CD14-positive monocyte (primary cell): Measurements from ENCODE around the gene PLXNA4. TPM values are rescaled to one million over a fixed set of nuclear protein-coding genes. Genes with fewer than 3 reads are reported as not detected.
A peak's percentile ranks its signal among the peaks of the same experiment; 100 is the strongest.

Experiments used
- DNase-seq, 3 donors: peaks; one replicate each; pipeline ENCODE4 v3.0.0-alpha.2; 2011 to 2022
- H2AFZ ChIP-seq: 2 replicates; pipeline ENCODE4 v1.6.0; 2012; ENCODE audit warnings: mild to moderate bottlenecking, low read depth, low read length, inconsistent platforms; ENCODE audit not compliant: insufficient read depth, poor library complexity, severe bottlenecking
- H3K27ac ChIP-seq, 2 donors: 1 replicate in 1 of 2; 2 replicates in 1 of 2; pipeline ENCODE4 v1.5.1; 2012 to 2013; ENCODE audit warnings: low read length in 2 of 2, control low read depth in 1 of 2, inconsistent platforms in 1 of 2, low read depth in 1 of 2, mild to moderate bottlenecking in 1 of 2
- H3K27me3 ChIP-seq, 2 donors: one replicate each; pipeline versions ENCODE4 v1.6.0 to v1.6.1; 2011 to 2013; ENCODE audit warnings: low read length in 2 of 2; ENCODE audit not compliant: control insufficient read depth in 2 of 2, insufficient read depth in 2 of 2
- H3K36me3 ChIP-seq, 2 donors: replicated peaks in 1 of 2; 1 replicate in 1 of 2; 2 replicates in 1 of 2; pipeline versions ENCODE4 v1.5.1 to v1.6.1; 2012 to 2013; ENCODE audit warnings: low read length in 2 of 2, control low read depth in 1 of 2, inconsistent platforms in 1 of 2, mild to moderate bottlenecking in 1 of 2; ENCODE audit not compliant: insufficient read depth in 2 of 2, control insufficient read depth in 1 of 2
- H3K4me1 ChIP-seq, 2 donors: 1 replicate in 1 of 2; 2 replicates in 1 of 2; pipeline versions ENCODE4 v1.5.1 to v1.6.1; 2012 to 2013; ENCODE audit warnings: low read length in 2 of 2, control low read depth in 1 of 2, inconsistent platforms in 1 of 2, mild to moderate bottlenecking in 1 of 2, moderate library complexity in 1 of 2; ENCODE audit not compliant: insufficient read depth in 2 of 2, control insufficient read depth in 1 of 2
- H3K4me2 ChIP-seq: replicated peaks from 2 replicates; pipeline ENCODE3; 2012; ENCODE audit warnings: low read length, moderate library complexity, mild to moderate bottlenecking; ENCODE audit not compliant: poor library complexity, severe bottlenecking; ENCODE audit errors: extremely low read depth
- H3K4me3 ChIP-seq, 3 experiments: fragments of 200-600 bp in 1 of 3; sonication (generic) in 1 of 3; replicated peaks in 1 of 3; 1 replicate in 2 of 3; 2 replicates in 1 of 3; pipeline ENCODE4 v1.5.1; 2011 to 2013; ENCODE audit warnings: low read length in 3 of 3, mild to moderate bottlenecking in 3 of 3, control low read depth in 2 of 3, low read depth in 2 of 3, inconsistent platforms in 1 of 3, moderate library complexity in 1 of 3
- H3K79me2 ChIP-seq: 2 replicates; pipeline ENCODE4 v1.6.0; 2012; ENCODE audit warnings: mild to moderate bottlenecking, control low read depth, inconsistent platforms, low read length, moderate library complexity; ENCODE audit not compliant: insufficient read depth
- H3K9ac ChIP-seq: 2 replicates; pipeline ENCODE4 v1.6.0; 2017; ENCODE audit warnings: low read length, mild to moderate bottlenecking; ENCODE audit not compliant: insufficient read depth, poor library complexity, severe bottlenecking
- H3K9me3 ChIP-seq, 2 donors: replicated peaks in 1 of 2; 1 replicate in 1 of 2; 2 replicates in 1 of 2; pipeline versions ENCODE4 v1.5.1 to v1.6.1; 2012 to 2013; ENCODE audit warnings: low read length in 2 of 2, control low read depth in 1 of 2; ENCODE audit not compliant: control insufficient read depth in 1 of 2, insufficient read depth in 1 of 2
- H4K20me1 ChIP-seq: 2 replicates; pipeline ENCODE4 v1.6.0; 2012; ENCODE audit warnings: mild to moderate bottlenecking, low read length, control low read depth, moderate library complexity; ENCODE audit not compliant: insufficient read depth
- H3K27ac Mint-ChIP-seq, 7 donors: one replicate each; pipeline ENCODE4 v1.8.0; 2020; ENCODE audit warnings: mild to moderate bottlenecking in 7 of 7, mixed read lengths in 7 of 7, moderate library complexity in 6 of 7, inconsistent platforms in 2 of 7
- H3K27me3 Mint-ChIP-seq, 3 donors: one replicate each; pipeline ENCODE4 v1.8.0; 2021 to 2022; ENCODE audit warnings: low read depth in 3 of 3, mild to moderate bottlenecking in 3 of 3, mixed read lengths in 3 of 3, moderate library complexity in 3 of 3, inconsistent platforms in 1 of 3
- H3K36me3 Mint-ChIP-seq, 2 donors: one replicate each; pipeline ENCODE4 v1.8.0; 2020; ENCODE audit warnings: mixed read lengths in 2 of 2, inconsistent platforms in 1 of 2, mild to moderate bottlenecking in 1 of 2
- H3K4me1 Mint-ChIP-seq: one replicate; pipeline ENCODE4 v1.8.0; 2020; ENCODE audit warnings: mild to moderate bottlenecking, mixed read lengths
- H3K4me3 Mint-ChIP-seq, 2 donors: one replicate each; pipeline ENCODE4 v1.8.0; 2020; ENCODE audit warnings: mild to moderate bottlenecking in 2 of 2, mixed read lengths in 2 of 2, moderate library complexity in 1 of 2
- H3K9me3 Mint-ChIP-seq, 7 donors: one replicate each; pipeline ENCODE4 v1.8.0; 2020 to 2022; ENCODE audit warnings: mixed read lengths in 7 of 7, mild to moderate bottlenecking in 6 of 7, moderate library complexity in 6 of 7, inconsistent platforms in 2 of 7
- WGBS: methylation state at CpG from one replicate; pipeline ENCODE4 v1.1.5; 2013; ENCODE audit warnings: missing lambda C conversion rate; ENCODE audit not compliant: insufficient coverage; 5-methylcytosine and 5-hydroxymethylcytosine counted together
- intact Hi-C, 2 donors: fragments of 100-400 bp; cut with micrococcal nuclease; formaldehyde crosslinking; loops; one replicate each; pipeline versions ENCODE4 v1.15.0 to v1.15.1; 2023
- polyA plus RNA-seq, 3 donors: library from polyadenylated mRNA; depleted of rRNA in 1 of 3; unstranded in 2 of 3; stranded (reverse) in 1 of 3; fragments of 300-500 nt in 2 of 3; fragments of >200 nt in 1 of 3; fragmentation: Illumina TruSeq in 2 of 3; gene quantifications; 1 replicate in 2 of 3; 2 replicates in 1 of 3; pipeline ENCODE4 v1.2.3, GENCODE V29; 2012 to 2021
- TF ChIP-seq, protein P1 (sequence below): fragments of 200-600 bp; IDR thresholded peaks from one replicate; pipeline ENCODE4 v1.8.0; 2022; ENCODE audit warnings: antibody characterized with exemption, mild to moderate bottlenecking

The PLXNA4 gene
- polyA plus RNA-seq, 3 donors, result not detected

DNA sequence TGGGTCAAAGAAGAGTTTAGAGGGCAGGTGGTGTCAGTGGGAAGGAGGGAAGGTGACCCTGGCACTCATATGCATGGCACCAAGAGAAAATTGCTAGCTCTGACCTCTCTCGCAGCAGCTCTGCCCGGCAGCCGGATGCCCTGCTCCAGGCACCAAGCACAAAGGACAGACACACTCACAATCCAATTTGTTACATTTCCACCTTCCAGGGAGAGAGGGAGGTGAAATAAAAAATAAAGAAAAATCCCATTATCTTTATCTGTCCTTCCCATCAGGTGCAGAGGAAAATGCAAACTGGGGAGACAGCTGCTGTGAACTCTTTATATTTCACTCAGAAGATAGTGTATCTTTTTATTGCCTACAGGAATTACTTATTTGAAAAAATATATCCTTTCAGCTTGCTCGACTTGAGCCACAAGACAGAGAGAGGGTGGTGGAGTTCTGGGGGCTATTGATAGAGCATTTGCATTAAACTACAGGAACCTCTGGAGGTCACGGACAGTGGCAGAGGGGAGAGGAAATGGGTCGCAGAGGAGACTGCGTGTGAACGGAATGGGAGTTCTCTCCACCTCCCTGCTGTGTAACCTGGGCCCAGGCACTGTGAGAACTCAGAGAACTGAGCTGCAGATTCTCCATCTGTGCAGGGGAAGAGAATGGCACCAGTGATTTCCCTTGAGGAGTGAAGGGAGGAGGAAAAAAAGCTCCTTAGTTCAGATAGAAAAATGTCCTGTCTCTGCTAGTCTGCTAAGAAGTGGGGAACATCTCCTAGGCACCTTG lies 421.4 kb downstream of the PLXNA4 start:
- Histone ChIP-seq H3K9me3 (no peaks in the 10 kb centered on the region), H3K4me2 (no peak overlapping the region), H2AFZ (no peak overlapping the region), H3K36me3 (no peaks in the 10 kb centered on the region), H3K9ac (no peak overlapping the region), H3K27me3 (no peaks in the 10 kb centered on the region), H3K4me1 (no peaks in the 10 kb centered on the region), H3K79me2 (no peaks in the 10 kb centered on the region), H3K27ac (no peak overlapping the region), H4K20me1 (no peaks in the 10 kb centered on the region), H3K4me3 (no peak overlapping the region)
- 7% methylated on average over 4 of the region's 8 CpGs for WGBS
- Mint-ChIP-seq H3K4me3 (no peak overlapping the region), H3K9me3 (peaks cover 0 to 1% (median 0%) of the 10 kb centered on the region in 7 donors), H3K27me3 (peaks cover 8 to 13% (median 10%) of the 10 kb centered on the region in 3 donors), H3K27ac (peak overlapping the region in 1 of 7 donors; percentile 22), H3K4me1 (no peaks in the 10 kb centered on the region), H3K36me3 (no peaks in the 10 kb centered on the region)
- intact Hi-C loops, result no loop called here
- TF ChIP-seq, protein P1, sequence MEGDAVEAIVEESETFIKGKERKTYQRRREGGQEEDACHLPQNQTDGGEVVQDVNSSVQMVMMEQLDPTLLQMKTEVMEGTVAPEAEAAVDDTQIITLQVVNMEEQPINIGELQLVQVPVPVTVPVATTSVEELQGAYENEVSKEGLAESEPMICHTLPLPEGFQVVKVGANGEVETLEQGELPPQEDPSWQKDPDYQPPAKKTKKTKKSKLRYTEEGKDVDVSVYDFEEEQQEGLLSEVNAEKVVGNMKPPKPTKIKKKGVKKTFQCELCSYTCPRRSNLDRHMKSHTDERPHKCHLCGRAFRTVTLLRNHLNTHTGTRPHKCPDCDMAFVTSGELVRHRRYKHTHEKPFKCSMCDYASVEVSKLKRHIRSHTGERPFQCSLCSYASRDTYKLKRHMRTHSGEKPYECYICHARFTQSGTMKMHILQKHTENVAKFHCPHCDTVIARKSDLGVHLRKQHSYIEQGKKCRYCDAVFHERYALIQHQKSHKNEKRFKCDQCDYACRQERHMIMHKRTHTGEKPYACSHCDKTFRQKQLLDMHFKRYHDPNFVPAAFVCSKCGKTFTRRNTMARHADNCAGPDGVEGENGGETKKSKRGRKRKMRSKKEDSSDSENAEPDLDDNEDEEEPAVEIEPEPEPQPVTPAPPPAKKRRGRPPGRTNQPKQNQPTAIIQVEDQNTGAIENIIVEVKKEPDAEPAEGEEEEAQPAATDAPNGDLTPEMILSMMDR, result no peak
- no peak for DNase-seq

DNA sequence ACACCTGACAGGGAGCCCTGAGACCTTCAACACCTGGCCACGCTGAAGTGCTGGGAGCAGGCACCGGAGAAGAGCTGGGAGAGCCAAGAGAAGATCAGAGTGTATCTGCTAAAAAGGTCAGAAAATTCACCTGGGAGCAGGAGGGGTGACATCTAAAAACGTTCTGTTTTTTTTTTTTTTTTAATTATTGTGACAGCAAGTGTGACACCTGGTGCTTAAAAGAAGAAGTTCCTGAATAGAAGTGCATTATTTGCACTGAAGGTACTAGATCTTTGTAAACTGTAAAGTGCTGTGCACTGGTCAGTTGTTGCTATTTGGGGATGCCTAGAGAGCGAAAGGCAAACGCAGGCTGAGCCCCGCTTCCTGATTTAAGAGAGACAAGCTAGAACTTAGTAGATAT lies 422.0 kb downstream of the PLXNA4 start:
- intact Hi-C loops, result no loop called here
- no peaks in the 10 kb centered on the region for H3K36me3 ChIP-seq

More for the DNA sequence above, 422.0 kb downstream of the PLXNA4 start:
- Mint-ChIP-seq H3K9me3 (peaks cover 0 to 1% (median 0%) of the 10 kb centered on the region in 7 donors), H3K4me3 (no peak overlapping the region), H3K4me1 (no peaks in the 10 kb centered on the region), H3K36me3 (no peaks in the 10 kb centered on the region), H3K27ac (no peak overlapping the region), H3K27me3 (peaks cover 8 to 14% (median 12%) of the 10 kb centered on the region in 3 donors)
- no peak for DNase-seq
- Histone ChIP-seq H3K4me1 (no peaks in the 10 kb centered on the region), H3K4me2 (no peak overlapping the region), H3K27ac (no peak overlapping the region), H3K27me3 (no peaks in the 10 kb centered on the region), H2AFZ (no peak overlapping the region), H3K9me3 (no peaks in the 10 kb centered on the region), H3K9ac (no peak overlapping the region), H3K4me3 (no peak overlapping the region), H3K79me2 (no peaks in the 10 kb centered on the region), H4K20me1 (no peaks in the 10 kb centered on the region)
- TF ChIP-seq, protein P1, result no peak
- 79% methylated on average over 6 of the region's 6 CpGs for WGBS
